ENCODE results near the gene PRC1. TPM values are rescaled to one million over a fixed set of nuclear protein-coding genes. Genes with fewer than 3 reads are reported as not detected.

PRC1 gene
- total and polyA plus RNA-seq, 2 of the 13 experiments (the other 11 are each of a cell fraction or from before 2014, with no cell fraction given): 137 to 162 TPM

GRCh38 chr15:90994417-90995311, at the start of gene PRC1 (continued):
- TF ChIP-seq ZBTB40 (IDR thresholded peaks at IDR 0.05) (no peak), ZBTB40 (CRISPR knock-in tag; IDR thresholded peaks at IDR 0.05) (peak; percentile 29; the same call in 1 of the 2 replicates), ZFP90 (CRISPR knock-in tag; IDR thresholded peaks at IDR 0.05; ENCODE audit: borderline replicate concordance) (0 out of 2 replicates have a peak, but pooled peaks have one; percentile 48), ZNF224 (CRISPR knock-in tag; IDR thresholded peaks at IDR 0.05) (no peak), ZNF816 (CRISPR knock-in tag; IDR thresholded peaks at IDR 0.05; ENCODE audit: borderline replicate concordance) (no peak), EED (CRISPR knock-in tag; IDR thresholded peaks at IDR 0.05) (no peak), ZNF580 (CRISPR knock-in tag; IDR thresholded peaks at IDR 0.05; ENCODE audit: borderline replicate concordance, low read depth) (peak; percentile 67; the same call in 1 of the 2 replicates), SP140L (CRISPR knock-in tag; IDR thresholded peaks at IDR 0.05; ENCODE audit: borderline replicate concordance) (no peak), E2F1 (CRISPR knock-in tag; IDR thresholded peaks at IDR 0.05) (peak; percentile 96), MED13 (CRISPR knock-in tag; IDR thresholded peaks at IDR 0.05) (no peak; the same call in 1 of the 2 replicates), NFE2L1 (CRISPR knock-in tag; IDR thresholded peaks at IDR 0.05; ENCODE audit: borderline replicate concordance) (no peak), HIVEP1 (CRISPR knock-in tag; IDR thresholded peaks at IDR 0.05) (peak; percentile 92), NFYC (CRISPR knock-in tag; IDR thresholded peaks at IDR 0.05) (peak; percentile 98), ATF7-NPFF (CRISPR knock-in tag; IDR thresholded peaks at IDR 0.05; ENCODE audit: low read depth) (peak; percentile 76; the same call in 1 of the 2 replicates), THAP7 (CRISPR knock-in tag; IDR thresholded peaks at IDR 0.05) (peak; percentile 81), TOPORS (CRISPR knock-in tag; IDR thresholded peaks at IDR 0.05) (peak; percentile 84; the same call in 1 of the 2 replicates), BRCA1 (CRISPR knock-in tag; IDR thresholded peaks at IDR 0.05) (no peak), ERF (CRISPR knock-in tag; IDR thresholded peaks at IDR 0.05) (peak; percentile 58; the same call in 1 of the 2 replicates)

All from HepG2 (cell line).